Activated CD4-positive, CD25-positive, alpha-beta regulatory T cell (primary cell): ENCODE measurements around the gene NAGLU.
"Not testable (repeated sequence)": the region's sequence is repeated elsewhere in the genome, so short reads cannot be mapped to it uniquely, and the experiment has no call there.

Source experiments
- DNase-seq, 4 experiments: peaks; one replicate each; lab custom pipeline; 2025; lab: John Stamatoyannopoulos, UW

NAGLU gene

GRCh38 chr17:42545755-42546505 lies 9.9 kb downstream of the NAGLU start:
- not testable (repeated sequence) for DNase-seq

- DNase-seq, result no peak
Observed at GRCh38 chr17:42547001-42547461, 11.0 kb downstream of the NAGLU start.

GRCh38 chr17:42547698-42548069 lies 11.6 kb downstream of the NAGLU start:
- no peak for DNase-seq

GRCh38 chr17:42548070-42548837 lies 12.2 kb downstream of the NAGLU start:
- peak; percentile 50 to 69 (median 60) for DNase-seq

- no peak for DNase-seq
Observed at GRCh38 chr17:42548993-42549755, 13.1 kb downstream of the NAGLU start.

GRCh38 chr17:42552736-42553135 lies 16.7 kb downstream of the NAGLU start, which contains the start of gene HSD17B1:
HSD17B1 (plus strand) TSS chr17:42552923; CDS start chr17:42552934, 11 bp downstream.
- DNase-seq, result not testable (repeated sequence)

- DNase-seq, result no peak
Observed at GRCh38 chr17:42553161-42553818, 17.2 kb downstream of the NAGLU start.

- no peak for DNase-seq
Observed at GRCh38 chr17:42553866-42554249, 17.8 kb downstream of the NAGLU start.

- peak; percentile 31 to 60 (median 54) for DNase-seq
Observed at GRCh38 chr17:42554250-42555121, 18.4 kb downstream of the NAGLU start.

- DNase-seq, result no peak
Observed at GRCh38 chr17:42555122-42555622, 19.1 kb downstream of the NAGLU start.

- not testable (repeated sequence) for DNase-seq
Observed at GRCh38 chr17:42555961-42556617, 20.0 kb downstream of the NAGLU start.

- DNase-seq, result no peak
Observed at GRCh38 chr17:42559075-42559474, 23.0 kb downstream of the NAGLU start.

GRCh38 chr17:42560246-42560645 lies 24.2 kb downstream of the NAGLU start:
- DNase-seq, result no peak

- peak; percentile 74 to 85 (median 78) for DNase-seq
Observed at GRCh38 chr17:42561897-42562387, 25.9 kb downstream of the NAGLU start, which contains the start of gene COASY. COASY (plus strand) TSS chr17:42562148; CDS start chr17:42562623, 475 bp downstream.

- DNase-seq, result no peak
Observed at GRCh38 chr17:42562388-42563142, 26.5 kb downstream of the NAGLU start.

GRCh38 chr17:42563143-42563509 lies 27.1 kb downstream of the NAGLU start:
- DNase-seq, result no peak

- no peak for DNase-seq
Observed at GRCh38 chr17:42563543-42563942, 27.5 kb downstream of the NAGLU start.

- no peak for DNase-seq
Observed at GRCh38 chr17:42563950-42564349, 27.9 kb downstream of the NAGLU start.
